ENCODE results near the gene GRK4.

GRCh38 chr4:2961811-2962441 lies 1.4 kb upstream of the GRK4 start:
- TF ChIP-seq, protein P1, sequence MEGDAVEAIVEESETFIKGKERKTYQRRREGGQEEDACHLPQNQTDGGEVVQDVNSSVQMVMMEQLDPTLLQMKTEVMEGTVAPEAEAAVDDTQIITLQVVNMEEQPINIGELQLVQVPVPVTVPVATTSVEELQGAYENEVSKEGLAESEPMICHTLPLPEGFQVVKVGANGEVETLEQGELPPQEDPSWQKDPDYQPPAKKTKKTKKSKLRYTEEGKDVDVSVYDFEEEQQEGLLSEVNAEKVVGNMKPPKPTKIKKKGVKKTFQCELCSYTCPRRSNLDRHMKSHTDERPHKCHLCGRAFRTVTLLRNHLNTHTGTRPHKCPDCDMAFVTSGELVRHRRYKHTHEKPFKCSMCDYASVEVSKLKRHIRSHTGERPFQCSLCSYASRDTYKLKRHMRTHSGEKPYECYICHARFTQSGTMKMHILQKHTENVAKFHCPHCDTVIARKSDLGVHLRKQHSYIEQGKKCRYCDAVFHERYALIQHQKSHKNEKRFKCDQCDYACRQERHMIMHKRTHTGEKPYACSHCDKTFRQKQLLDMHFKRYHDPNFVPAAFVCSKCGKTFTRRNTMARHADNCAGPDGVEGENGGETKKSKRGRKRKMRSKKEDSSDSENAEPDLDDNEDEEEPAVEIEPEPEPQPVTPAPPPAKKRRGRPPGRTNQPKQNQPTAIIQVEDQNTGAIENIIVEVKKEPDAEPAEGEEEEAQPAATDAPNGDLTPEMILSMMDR (IDR thresholded peaks at IDR 0.05): no peak
- TF ChIP-seq POLR2A (IDR thresholded peaks at IDR 0.05): no peak
